ENCODE measurements around the gene FAM170A. TPM values are rescaled to one million over a fixed set of nuclear protein-coding genes. Genes with fewer than 3 reads are reported as not detected.

FAM170A gene
- total RNA-seq, 2 donors from 2014 or later = 1.1 TPM; not detected in 1

GRCh38 chr5:119680080-119680479, 50.7 kb downstream of the FAM170A start:
- Histone ChIP-seq H3K27ac (no peak overlapping the region), H3K36me3 (no peaks in the 10 kb centered on the region), H3K4me3 (no peak overlapping the region), H3K27me3 (replicated peaks; ENCODE audit: insufficient read depth) (no peaks in the 10 kb centered on the region), H3K4me1 (replicated peaks) (no peaks in the 10 kb centered on the region), H3K9me3 (no peaks in the 10 kb centered on the region)
- DNase-seq (ENCODE audit: low spot score) = no peak
- intact Hi-C loops (cut with DNase I) = no loop called here
- WGBS = 92% methylated on average over 12 of the region's 12 CpGs
- TF ChIP-seq POLR2A (IDR thresholded peaks at IDR 0.05) = no peak
- TF ChIP-seq, protein P1, sequence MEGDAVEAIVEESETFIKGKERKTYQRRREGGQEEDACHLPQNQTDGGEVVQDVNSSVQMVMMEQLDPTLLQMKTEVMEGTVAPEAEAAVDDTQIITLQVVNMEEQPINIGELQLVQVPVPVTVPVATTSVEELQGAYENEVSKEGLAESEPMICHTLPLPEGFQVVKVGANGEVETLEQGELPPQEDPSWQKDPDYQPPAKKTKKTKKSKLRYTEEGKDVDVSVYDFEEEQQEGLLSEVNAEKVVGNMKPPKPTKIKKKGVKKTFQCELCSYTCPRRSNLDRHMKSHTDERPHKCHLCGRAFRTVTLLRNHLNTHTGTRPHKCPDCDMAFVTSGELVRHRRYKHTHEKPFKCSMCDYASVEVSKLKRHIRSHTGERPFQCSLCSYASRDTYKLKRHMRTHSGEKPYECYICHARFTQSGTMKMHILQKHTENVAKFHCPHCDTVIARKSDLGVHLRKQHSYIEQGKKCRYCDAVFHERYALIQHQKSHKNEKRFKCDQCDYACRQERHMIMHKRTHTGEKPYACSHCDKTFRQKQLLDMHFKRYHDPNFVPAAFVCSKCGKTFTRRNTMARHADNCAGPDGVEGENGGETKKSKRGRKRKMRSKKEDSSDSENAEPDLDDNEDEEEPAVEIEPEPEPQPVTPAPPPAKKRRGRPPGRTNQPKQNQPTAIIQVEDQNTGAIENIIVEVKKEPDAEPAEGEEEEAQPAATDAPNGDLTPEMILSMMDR (IDR thresholded peaks at IDR 0.05) = no peak
- no peak for TF ChIP-seq POLR2AphosphoS5 (IDR thresholded peaks at IDR 0.05)

DNA sequence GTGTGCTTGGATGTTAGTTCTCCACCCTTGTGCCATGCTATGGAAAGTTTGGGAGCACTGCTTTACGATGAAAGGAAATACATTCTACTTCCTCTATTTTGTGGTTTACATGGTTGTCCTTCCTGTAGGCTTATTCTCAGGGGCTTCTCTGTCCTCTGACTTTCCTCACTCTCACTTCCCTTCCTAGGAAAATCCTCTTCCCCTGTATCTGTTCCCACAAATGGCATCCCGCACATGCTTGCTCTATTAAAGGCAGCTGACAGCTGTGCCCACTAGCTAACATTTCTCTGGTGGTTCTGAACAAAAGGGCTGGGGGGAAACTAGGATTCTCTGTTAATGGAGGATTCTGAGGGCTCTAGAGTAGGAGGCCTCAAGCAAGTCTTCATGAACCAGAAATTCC, 52.4 kb downstream of the FAM170A start:
- H3K4me1 ChIP-seq (replicated peaks) = no peaks in the 10 kb centered on the region
- 88% methylated on average over 2 of the region's 2 CpGs for WGBS
- intact Hi-C loops (cut with DNase I) = no loop called here
- no peak overlapping the region for H3K27ac ChIP-seq
- H3K9me3 ChIP-seq = no peaks in the 10 kb centered on the region
- H3K27me3 ChIP-seq (replicated peaks; ENCODE audit: insufficient read depth) = no peaks in the 10 kb centered on the region
- DNase-seq (ENCODE audit: low spot score) = no peak
- TF ChIP-seq POLR2A (IDR thresholded peaks at IDR 0.05) (no peak), POLR2AphosphoS5 (IDR thresholded peaks at IDR 0.05) (no peak)
- TF ChIP-seq, protein P1 (IDR thresholded peaks at IDR 0.05) = no peak
- H3K4me3 ChIP-seq = no peak overlapping the region
- no peaks in the 10 kb centered on the region for H3K36me3 ChIP-seq

GRCh38 chr5:119682372-119682771, 53.0 kb downstream of the FAM170A start:
- TF ChIP-seq POLR2A (IDR thresholded peaks at IDR 0.05) = no peak
- TF ChIP-seq POLR2AphosphoS5 (IDR thresholded peaks at IDR 0.05) = no peak
- TF ChIP-seq, protein P1 (IDR thresholded peaks at IDR 0.05) = no peak
- Histone ChIP-seq H3K27me3 (replicated peaks; ENCODE audit: insufficient read depth) (no peaks in the 10 kb centered on the region), H3K4me1 (replicated peaks) (no peaks in the 10 kb centered on the region), H3K4me3 (no peak overlapping the region), H3K27ac (no peak overlapping the region), H3K36me3 (no peaks in the 10 kb centered on the region), H3K9me3 (no peaks in the 10 kb centered on the region)
- intact Hi-C loops (cut with DNase I) = no loop called here
- WGBS = 62% methylated on average over 1 of the region's 1 CpG
- DNase-seq (ENCODE audit: low spot score) = no peak

Other genes starting within 250 kb of the FAM170A start
- gene HSD17B4, start 177.1 kb upstream of the FAM170A start, total RNA-seq = 100 to 1,000 TPM in 1 of 2 donors, 10 to 100 TPM in 1; 93.7 to 225 TPM

Measured in prostate gland (tissue), 2 donors.